IMR-90 (cell line): Measurements from ENCODE around the gene RPL10A. TPM values are rescaled to one million over a fixed set of nuclear protein-coding genes. Genes with fewer than 3 reads are reported as not detected.

Experiments used
- RFX5 ChIP-seq: IDR thresholded peaks from 2 replicates; pipeline ENCODE4 v1.8.0; 2012; ENCODE audit warnings: low read depth, mild to moderate bottlenecking, low read length, moderate library complexity
- polyA plus RNA-seq, 3 experiments: library from polyadenylated mRNA; depleted of rRNA; stranded (reverse); fragments of >200 nt; gene quantifications; 2 replicates each; pipeline ENCODE4 v1.2.3, GENCODE V29; 2012; ENCODE audit warnings: low replicate concordance in 1 of 3
- total RNA-seq: library from RNA; depleted of rRNA; stranded (reverse); fragments of >200 nt; gene quantifications from 2 replicates; pipeline ENCODE4 v1.2.3, GENCODE V29; 2012
- TF ChIP-seq, protein P1 (sequence below): fragments of 150-350 bp; IDR thresholded peaks from 2 replicates; pipeline ENCODE4 v1.6.1; 2016; ENCODE audit warnings: low read depth, mild to moderate bottlenecking, low read length, moderate library complexity, borderline replicate concordance

RPL10A gene
- total and polyA plus RNA-seq, 2 of the 4 experiments (the other 2 are of a cell fraction) = 2,310 to 3,153 TPM

- TF ChIP-seq, protein P1, sequence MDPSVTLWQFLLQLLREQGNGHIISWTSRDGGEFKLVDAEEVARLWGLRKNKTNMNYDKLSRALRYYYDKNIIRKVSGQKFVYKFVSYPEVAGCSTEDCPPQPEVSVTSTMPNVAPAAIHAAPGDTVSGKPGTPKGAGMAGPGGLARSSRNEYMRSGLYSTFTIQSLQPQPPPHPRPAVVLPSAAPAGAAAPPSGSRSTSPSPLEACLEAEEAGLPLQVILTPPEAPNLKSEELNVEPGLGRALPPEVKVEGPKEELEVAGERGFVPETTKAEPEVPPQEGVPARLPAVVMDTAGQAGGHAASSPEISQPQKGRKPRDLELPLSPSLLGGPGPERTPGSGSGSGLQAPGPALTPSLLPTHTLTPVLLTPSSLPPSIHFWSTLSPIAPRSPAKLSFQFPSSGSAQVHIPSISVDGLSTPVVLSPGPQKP = no peak
- TF ChIP-seq RFX5 = no peak
Observed at GRCh38 chr6:35496036-35496840, 28.0 kb downstream of the RPL10A start (continued).
